HG02642 (cell line): ENCODE results near the gene RRP12.
"Not testable (repeated sequence)": the region's sequence is repeated elsewhere in the genome, so short reads cannot be mapped to it uniquely, and the experiment has no call there.

ENCODE experiments used
- ATAC-seq: cut with Tn5 transposase; IDR thresholded peaks from one replicate; pipeline ENCODE4 v1.9.1; 2021; ENCODE audit warnings: mild to moderate bottlenecking; ENCODE audit not compliant: unreplicated experiment, poor library complexity

RRP12 gene, protein sequence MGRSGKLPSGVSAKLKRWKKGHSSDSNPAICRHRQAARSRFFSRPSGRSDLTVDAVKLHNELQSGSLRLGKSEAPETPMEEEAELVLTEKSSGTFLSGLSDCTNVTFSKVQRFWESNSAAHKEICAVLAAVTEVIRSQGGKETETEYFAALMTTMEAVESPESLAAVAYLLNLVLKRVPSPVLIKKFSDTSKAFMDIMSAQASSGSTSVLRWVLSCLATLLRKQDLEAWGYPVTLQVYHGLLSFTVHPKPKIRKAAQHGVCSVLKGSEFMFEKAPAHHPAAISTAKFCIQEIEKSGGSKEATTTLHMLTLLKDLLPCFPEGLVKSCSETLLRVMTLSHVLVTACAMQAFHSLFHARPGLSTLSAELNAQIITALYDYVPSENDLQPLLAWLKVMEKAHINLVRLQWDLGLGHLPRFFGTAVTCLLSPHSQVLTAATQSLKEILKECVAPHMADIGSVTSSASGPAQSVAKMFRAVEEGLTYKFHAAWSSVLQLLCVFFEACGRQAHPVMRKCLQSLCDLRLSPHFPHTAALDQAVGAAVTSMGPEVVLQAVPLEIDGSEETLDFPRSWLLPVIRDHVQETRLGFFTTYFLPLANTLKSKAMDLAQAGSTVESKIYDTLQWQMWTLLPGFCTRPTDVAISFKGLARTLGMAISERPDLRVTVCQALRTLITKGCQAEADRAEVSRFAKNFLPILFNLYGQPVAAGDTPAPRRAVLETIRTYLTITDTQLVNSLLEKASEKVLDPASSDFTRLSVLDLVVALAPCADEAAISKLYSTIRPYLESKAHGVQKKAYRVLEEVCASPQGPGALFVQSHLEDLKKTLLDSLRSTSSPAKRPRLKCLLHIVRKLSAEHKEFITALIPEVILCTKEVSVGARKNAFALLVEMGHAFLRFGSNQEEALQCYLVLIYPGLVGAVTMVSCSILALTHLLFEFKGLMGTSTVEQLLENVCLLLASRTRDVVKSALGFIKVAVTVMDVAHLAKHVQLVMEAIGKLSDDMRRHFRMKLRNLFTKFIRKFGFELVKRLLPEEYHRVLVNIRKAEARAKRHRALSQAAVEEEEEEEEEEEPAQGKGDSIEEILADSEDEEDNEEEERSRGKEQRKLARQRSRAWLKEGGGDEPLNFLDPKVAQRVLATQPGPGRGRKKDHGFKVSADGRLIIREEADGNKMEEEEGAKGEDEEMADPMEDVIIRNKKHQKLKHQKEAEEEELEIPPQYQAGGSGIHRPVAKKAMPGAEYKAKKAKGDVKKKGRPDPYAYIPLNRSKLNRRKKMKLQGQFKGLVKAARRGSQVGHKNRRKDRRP (N-terminal part only)

DNA sequence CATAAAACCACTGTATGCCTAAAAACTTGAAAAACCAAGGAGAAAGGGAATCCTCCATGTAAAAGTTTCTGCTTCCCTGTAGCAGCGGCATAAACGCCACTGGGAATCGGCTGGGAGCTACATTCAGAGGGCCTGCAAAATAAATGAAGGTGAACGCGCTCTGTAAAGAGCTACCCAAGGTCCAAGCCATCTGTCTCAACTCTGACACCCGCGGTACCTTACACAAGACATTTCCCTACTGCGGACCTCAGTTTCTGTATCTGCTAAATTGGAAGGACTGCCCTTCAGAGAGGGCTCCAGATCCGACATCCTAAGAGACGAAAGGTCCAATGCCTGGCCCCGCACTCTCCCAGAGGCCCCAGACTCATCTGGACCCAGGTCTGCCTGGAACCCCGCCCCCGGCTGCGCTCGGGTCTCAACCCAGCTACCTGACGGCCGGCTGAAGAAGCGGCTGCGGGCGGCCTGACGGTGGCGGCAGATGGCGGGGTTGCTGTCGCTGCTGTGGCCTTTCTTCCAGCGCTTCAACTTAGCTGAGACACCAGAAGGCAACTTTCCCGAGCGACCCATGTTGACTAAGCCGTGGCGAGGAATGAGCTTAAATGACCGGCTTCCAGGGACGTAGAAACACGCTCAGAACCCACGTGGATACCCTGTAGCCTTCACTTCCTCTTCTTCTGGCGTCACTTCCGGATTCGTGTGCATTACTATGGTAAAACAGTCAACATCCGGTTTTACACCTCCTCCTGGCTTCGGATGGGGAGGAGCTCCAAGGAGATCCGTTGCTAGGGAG, at the start of gene RRP12:
Gene RRP12 (minus strand): TSS at position 676 of the 790 bp plus-strand sequence. CDS start 109 bp downstream, at position 567.
- peak; percentile 98 for ATAC-seq

DNA sequence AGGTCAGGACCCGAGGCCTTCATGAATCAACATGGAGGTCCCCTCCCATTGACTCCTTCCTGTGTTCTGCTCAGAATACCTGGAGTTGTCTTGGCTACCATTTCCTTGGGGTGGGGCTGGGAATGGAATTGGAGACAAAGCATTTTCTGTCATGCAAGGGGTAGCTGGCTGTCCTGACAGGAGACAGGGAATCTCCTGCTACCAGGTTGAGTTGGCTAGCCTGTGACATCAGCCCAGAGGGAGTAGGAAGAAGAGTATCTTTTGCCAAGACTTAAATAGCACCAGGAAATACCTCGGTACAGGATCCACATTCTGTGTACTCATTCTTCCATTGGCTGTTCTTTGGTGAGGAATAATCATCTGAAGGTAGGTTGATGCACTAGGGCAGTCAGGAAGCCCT, 49.7 kb upstream of the RRP12 start:
- ATAC-seq = no peak

DNA sequence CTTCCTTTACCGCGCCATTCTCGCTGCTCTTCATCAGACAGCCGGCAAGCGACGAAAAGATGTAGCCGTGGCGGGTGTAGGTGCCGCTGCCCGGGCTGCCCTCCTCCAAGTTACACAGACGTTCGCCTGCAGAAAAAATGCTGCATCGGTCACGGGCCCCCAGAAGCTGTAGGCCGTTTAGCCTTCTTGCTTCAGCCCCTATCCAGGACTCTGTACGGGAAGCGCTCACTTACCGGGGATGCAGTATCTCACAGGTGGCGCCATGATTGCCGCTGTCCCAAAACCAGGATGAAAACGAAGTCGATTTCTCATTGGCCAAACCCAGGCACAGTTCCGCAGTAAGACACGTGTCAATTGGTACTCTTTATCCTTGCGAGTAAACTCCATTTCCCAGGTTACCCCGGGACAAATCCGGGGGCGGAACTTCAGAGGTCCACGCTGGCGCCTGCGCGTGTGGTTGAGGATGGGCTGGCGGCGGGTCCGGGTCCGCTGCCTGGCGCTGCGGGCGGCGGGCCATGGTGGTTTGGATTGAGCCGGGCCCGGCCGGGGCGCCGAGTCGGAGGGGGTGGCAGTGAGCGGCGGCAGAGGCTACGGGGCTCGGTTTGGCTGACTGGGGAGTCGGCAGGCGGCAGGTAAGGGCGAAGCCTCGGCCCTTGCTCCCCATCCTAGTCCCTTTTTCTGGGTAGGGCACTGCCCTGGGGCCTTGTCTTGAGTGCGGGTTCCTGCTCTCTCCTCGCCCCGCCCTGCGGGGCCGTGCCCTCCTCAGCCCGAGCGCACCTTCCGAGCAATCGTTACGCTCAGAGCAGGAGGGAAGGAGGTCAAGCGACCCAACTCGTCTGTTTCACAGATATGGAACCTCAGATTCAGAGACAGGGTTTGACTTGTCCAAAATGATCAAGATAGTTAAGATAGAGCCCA, 44.8 kb upstream of the RRP12 start, which contains the start of the genes EXOSC1 and ZDHHC16:
Gene EXOSC1 (minus strand): TSS at position 285 of the 918 bp plus-strand sequence. CDS start 21 bp downstream, at position 264.
Gene ZDHHC16 (plus strand): TSS at position 454 of the 918 bp plus-strand sequence. CDS start 5,501 bp downstream, outside the sequence.
- ATAC-seq = peak; percentile 93

DNA sequence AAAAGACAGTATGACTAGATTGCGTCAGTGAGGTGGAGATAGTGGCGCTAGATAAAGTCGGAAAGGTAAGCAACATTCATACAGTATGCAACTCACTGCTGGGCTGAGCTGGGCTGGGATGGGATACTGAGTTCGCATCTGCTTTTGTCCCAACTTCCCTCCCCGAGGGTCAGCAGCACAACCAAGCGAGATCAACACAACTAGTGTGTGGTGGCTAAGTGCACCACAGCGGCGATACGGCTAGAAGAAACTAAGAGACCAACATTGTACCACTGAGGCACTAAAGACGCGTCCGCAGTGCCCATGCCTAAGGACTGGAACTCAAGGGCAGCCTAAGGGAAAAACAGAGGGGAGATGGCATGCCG, 44.2 kb upstream of the RRP12 start:
- peak; percentile 1 for ATAC-seq

DNA sequence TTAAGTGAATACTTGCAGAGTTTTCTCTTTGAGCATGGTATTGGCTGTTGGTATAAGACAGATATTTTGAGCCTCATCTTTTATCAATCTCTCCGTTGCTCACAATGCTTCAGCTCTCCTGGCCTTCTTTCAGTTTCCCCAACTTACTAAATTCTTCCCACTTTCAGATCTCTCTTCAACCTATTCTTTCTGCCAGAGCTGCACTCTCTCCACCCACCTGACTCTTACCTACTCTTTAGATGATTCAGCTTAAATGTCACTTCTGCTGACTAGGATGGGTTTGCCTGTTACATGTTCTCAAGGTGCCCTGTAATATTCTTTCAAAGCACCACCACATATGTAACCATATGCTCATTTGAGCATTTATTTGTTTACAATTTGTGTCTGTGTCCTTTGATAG, 43.1 kb upstream of the RRP12 start:
- ATAC-seq = no peak

DNA sequence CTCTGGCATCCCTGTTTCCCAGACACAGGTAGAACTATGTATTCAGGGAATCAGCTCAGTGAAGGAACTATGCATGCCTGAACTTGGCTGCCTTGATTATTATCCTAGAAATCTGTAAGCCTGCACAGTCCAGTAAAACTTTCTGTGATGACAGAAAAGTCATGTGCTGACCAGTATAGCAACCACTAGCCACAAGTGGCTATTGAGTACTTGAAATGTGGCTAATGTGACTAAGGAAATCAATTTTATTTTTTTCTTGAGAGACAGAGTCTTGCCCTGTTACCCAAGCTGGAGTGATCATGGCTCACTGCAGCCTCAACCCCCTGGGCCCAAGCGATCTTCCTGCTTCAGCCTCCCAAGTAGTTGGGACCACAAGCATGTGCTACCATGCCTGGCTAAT, 41.1 kb upstream of the RRP12 start:
- ATAC-seq = no peak

DNA sequence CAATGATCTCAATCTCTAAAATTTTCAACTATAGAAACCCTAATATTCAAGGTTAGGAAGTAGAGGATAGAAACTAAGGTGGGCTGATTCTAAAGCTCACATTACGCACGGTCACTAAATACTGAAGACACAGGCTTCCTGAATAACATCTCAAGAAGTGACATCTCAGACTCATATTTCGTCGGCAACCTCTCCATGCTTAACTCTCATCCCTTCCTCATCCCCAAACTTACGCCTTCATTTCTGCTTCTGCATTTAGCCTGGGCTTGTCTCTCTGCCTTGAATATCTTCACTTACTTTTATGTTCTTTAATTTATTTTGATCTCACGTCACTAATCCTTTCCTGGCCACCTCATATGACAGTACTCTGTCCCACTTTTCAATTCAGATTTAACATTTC, 34.1 kb upstream of the RRP12 start:
- ATAC-seq = no peak

DNA sequence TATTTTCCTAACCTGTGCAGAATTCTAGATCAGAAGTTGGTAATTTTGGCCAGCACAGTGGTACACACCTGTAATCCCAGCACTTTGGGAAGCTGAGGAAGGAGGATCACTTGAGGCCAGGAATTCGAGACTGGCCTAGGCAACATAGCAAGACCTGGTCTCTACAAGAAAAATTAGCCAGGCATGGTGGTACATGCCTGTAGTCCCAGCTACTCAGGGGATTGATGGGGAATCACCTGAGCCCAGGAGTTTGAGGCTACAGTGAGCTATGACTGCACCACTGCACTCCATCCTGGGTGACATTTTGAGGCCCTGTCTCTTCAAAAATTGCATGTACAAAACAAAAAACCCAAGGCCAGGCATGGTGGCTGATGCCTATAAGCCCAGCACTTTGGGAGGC, 33.4 kb upstream of the RRP12 start:
- ATAC-seq = no peak

DNA sequence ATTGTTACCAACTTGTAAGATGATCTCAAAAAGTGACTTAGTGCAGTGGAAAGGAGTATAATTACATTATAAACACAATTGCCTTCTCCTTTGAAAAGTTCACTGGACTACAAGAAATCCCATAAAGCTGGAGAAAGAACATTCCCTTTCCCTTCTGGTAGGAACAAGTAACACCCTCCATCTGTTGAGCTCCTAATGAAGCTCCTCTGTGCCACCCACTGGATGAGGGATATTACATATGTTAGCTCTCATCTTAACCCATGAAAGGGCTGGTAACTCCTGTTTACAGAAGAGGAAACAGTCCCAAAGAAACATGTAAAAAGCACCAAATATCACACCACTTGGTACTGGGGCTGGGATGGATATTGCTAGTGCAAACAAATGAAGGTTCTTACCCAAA, 32.9 kb upstream of the RRP12 start:
- ATAC-seq = no peak

DNA sequence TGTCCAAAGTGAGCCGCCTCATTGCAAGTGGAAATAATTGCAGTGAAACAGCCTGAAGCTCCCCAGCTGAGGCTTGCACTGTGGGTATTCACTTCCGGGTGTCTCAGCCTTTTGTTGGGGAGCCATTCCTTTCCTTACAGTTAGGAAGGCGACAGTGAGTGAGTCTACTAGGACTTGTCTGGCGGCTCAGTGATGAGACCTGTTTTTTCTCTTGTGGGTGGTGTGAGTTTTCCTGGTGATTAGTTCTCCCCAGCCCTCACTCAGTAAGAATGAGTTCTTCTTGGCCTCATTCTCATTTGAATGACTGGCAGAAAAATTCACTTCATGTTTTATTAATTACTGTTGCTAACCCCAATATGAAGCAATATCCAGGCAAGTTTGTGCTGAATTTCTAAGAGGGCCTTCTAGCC, 27.4 kb upstream of the RRP12 start:
- no peak for ATAC-seq

DNA sequence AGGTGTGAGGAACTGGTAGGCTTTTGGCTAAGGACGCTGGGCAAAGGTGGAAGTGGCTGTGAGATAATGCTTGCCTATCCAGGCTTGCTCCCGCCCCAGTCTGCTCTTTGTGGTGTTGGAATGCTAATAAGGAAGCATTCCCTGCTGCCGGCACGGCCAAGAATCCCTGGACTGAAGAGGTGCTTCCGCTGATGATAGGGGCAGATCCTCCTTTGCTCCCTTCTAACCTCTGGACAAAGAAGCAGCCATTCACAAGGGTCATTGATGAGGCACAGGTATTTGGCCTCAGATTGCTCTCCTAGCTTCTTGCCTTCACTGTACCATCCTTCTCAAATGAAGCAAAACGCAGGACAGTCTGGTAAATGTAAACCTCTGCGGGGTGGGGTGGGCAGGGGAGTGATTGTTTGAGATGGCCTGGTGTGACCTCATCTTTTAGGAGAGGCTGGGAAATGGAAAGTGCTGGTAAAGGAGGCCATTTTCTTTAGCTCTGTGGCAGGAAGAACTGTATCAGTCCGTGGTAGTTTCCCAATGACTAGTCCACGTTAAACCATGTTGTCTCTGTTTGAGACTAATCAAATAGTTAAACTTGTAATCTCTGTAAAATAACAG, 26.5 kb upstream of the RRP12 start:
- no peak for ATAC-seq

DNA sequence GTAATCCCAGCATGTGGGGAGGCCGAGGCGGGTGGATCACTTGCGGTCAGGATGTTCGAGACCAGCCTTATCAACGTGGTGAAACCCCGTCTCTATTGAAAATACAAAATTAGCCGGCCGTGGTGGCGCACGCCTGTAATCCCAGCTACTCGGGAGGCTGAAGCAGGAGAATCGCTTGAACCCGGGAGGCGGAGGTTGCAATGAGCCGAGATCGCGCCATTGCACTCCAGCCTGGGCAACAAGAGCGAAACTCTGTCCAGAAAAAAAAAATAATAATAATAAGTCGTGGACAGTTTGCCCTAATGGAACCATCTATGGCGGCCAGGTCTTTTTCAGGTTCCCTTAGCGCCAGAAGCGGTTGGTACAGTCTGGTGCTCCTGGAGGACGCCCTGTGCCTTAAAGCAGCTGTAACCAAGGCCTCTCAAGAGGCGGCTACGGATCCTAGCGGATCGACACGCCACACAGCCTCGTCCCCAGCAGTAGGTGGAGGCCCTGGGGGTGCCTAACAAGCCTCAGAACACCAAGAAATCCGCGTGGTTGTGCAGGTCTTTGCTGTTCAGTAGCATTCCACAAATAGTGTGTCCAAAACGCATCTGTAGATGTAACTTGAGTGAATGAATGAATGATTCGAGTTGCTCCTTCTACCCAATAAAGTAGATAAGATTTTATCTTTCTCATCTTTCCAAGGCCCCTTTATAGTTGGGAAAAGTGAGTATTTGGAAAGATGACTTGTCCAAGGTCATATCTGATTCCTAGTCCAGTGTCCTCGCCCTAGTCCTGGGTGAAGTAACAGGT, 25.8 kb upstream of the RRP12 start:
- no peak for ATAC-seq

DNA sequence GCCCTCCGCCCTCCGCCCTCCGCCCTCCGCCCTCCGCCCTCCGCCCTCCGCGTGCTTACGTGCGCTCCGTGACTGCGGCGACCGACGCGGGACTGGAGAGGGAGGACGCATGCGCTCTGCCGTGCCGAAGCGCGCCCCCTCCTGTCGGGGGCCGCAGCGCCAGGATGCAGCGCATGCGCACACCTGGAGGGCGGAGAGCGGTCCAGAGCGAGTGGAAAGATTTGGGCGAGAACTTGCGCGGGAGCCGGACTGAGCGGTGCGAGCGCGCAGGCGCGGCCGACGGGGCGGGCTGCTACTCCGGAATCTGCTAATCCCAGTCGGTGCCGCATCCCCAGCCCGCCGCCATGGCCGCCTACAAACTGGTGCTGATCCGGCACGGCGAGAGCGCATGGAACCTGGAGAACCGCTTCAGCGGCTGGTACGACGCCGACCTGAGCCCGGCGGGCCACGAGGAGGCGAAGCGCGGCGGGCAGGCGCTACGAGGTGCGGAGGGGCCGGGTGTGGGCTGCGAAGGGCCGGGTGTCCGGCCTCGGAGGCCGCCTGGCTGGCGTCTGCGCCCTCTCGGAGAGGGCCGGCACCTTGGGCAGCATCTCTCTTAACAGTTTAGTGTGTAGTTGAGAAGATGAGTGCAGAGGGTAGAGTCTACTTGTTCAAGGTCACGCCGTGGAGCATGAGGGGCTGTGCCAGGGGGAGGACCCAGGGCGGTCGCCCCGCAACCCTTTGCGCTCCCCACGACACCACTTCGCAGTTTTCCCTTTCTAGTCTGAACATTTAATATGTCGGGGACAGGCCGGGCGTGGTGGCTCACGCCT, 25.0 kb upstream of the RRP12 start, which contains the start of gene PGAM1:
Gene PGAM1 (plus strand): TSS at position 228 of the 812 bp plus-strand sequence. CDS start 117 bp downstream, at position 345.
- ATAC-seq = peak; percentile 89

DNA sequence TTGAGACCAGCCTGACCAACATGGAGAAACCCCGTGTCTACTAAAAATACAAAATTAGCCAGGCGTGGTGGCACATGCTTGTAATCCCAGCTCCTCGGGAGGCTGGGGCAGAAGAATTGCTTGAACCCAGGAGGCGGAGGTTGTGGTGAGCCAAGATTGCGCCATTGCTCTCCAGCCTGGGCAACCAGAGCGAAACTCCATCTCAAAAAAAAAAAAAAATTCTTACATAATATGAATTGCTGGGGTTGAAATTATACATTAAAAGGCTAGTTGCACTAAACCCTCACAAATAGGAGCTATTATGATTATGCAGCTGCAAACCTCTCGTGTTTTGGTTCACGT, 22.6 kb upstream of the RRP12 start:
- ATAC-seq = not testable (repeated sequence)

DNA sequence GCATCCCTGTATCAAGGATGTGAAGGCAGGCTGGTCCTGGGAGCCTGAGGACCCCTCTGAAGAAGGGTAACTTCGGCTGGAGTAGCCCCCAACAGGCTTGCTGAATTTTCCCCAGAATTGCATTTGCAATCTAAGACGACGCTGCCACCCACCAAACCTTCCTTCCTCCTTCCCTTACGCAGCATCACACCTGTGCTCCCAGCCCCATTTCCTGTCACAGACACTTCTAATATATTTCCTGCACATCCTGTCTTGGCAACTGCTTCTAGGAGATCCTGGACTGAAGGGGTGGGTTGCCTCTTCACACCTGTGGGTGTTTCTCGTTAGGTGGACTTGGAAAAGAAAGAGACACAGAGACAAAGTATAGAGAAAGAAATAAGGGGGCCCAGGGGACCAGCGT, 15.4 kb upstream of the RRP12 start:
- ATAC-seq = no peak

DNA sequence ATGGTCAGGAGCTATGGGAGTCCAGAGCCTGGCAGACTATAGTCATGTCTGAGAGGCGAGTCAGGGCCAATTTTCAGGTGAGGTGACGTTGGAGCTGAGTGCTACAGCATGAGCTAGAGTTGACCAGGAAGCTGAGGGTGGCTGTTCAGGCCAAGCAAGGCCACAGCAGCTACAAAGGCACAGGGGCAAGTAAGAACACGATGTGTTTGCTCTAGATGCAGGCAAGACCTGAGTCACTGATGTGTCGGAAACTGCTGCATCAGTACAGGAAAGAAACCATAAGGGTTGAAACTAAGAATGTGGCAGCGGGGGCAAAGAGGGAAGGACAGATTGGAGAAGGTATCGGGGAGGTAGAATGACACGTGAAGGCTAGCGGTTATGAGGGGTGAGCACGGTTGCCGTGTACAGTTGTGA, 11.8 kb upstream of the RRP12 start:
- ATAC-seq = no peak
